GM18511 (cell line): ENCODE results near the gene DNMT3L.
"Not testable (repeated sequence)": the region's sequence is repeated elsewhere in the genome, so short reads cannot be mapped to it uniquely, and the experiment has no call there.

Experiments used
- ATAC-seq: cut with Tn5 transposase; IDR thresholded peaks from one replicate; pipeline ENCODE4 v1.9.1; 2021; ENCODE audit warnings: mild to moderate bottlenecking, moderate library complexity; ENCODE audit not compliant: unreplicated experiment

The DNMT3L gene

DNA sequence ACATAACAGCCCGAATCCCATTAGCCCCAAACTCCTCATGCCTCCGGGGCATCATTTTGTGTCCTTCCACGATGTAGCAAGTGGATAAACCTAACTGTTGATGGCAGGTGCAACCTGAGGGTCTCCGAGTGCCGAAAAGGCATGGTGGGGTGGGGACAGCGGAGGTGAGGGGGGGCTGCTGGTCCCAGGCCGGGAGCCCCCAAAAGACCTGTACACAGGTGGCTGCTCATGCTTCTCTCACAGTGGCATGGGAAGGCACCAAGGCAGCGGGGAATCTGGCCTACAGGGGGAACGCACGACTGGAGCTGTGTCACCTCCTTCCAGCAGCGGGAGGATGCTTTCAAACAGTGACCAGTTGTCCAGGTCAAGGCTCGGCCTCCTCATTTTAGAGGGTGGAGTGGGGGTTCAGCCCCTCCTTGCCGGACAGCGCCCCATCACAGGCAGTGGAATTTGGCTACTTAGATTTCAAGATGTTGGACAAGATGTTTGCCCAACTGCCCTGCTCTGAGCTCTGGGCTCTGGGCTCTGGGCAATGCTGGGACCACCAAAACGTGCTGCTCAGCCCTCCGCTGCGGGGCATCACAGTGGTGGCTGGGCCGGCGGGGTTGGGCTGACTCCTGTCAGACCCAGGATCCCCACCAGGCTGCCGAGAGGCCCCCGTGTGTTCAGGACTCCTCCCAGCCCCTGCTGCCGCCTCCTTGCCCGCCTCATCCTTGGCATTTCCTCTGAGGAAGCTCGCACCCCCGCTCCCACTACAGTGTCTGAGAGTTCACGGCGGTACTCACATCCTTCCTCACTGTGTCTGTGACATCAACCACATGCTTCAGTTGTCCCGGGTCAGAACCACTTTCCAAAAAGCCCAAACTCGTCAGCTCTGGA, 7.6 kb downstream of the DNMT3L start:
- no peak for ATAC-seq

DNA sequence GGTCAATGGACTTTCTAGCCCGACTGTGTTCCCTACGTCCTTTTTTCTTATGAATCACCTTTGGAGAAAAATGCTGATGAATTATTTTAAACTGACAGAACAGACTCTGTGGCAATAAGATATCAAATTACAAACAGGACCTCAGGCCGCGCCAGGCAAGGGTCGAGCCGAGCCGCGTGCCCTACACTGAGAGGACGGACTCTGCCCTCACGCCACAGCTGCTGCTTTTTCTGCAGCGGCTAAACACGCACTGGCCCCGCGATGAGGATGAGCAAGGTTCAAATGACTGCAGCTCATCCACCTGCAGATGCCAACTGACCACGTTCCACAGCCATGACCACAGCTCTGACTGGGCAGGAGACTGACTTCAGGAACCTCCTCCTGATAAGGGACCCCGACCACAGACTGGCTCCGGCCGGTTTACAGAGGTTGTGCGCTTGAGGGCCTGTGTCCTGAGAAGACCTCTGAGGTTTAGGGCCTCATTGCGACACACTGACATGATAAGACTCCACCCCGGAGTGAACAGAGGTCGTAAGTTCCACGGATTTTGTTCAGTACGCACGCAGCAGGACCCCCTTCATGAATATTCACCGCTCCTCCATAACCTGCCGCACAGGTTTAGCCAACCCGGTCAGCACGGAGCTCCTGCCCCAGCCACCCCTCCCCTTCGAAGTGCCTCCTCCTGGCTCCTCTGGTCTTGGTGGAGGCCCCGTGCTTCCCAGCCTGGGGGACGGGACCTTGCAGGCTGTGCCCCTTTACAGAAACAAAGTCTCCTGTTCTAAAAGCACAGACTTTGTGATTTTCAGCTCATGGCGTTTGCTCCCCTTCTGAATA, 12.3 kb downstream of the DNMT3L start:
- not testable (repeated sequence) for ATAC-seq

DNA sequence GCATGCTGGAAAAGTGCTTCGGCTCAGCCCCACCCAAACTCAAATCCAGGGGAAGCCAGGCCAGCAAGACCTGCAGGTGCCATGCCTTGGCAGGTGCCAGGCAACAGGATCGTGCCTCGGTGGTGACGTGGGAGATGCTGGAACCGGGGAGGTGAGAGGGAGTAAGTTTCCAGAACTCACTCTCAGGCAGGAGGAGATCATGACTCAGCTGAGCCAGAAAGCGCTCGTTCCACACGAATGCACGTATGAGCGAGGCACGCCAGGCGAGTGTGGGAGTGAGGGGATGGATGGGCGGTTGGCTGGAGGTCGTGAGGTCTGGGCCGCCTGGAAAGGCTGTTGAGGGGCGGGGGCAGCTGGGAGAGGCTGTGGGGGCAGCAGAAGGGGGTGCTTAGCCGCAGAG, 13.8 kb downstream of the DNMT3L start:
- ATAC-seq: not testable (repeated sequence)

DNA sequence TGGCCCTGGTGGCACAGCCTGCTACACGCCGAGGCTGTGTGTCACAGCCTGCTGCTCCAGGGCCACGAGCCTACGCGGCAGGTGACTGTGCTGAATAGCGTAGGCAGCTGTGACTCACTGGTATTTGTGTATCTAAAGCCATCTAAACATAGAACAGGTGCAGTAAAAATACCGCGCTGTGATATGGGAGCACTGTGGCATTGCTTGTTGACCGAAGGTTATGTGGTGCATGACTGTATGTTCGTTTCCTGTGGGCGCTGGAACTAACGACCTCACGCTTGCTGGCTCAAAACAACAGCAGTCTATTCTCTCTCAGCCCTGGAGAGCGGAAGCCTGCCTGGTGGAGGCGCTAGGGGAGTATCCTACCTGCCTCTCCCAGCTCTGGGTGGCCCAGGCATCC, 17.7 kb downstream of the DNMT3L start:
- peak; percentile 49 for ATAC-seq

DNA sequence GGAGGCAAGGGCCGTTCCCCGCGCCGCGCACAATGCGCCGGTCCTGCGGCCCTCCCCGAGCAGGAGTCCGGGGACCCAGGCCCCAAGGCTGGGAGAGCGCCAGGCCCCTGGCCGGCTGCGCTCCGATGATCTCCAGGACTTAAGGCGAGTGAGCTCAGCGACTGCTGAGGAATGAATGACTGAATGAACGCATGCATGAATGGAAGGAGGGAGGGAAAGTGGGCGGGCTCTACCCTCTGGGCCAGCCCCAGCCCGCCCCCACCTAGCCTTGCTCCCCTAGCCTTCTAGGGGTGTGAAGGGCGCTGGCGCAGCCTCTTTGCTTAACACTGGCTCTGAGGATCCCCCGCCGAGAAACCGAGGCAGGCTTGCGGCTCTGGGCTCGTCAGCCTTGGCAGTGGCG, 20.4 kb downstream of the DNMT3L start:
- peak; percentile 45 for ATAC-seq

DNA sequence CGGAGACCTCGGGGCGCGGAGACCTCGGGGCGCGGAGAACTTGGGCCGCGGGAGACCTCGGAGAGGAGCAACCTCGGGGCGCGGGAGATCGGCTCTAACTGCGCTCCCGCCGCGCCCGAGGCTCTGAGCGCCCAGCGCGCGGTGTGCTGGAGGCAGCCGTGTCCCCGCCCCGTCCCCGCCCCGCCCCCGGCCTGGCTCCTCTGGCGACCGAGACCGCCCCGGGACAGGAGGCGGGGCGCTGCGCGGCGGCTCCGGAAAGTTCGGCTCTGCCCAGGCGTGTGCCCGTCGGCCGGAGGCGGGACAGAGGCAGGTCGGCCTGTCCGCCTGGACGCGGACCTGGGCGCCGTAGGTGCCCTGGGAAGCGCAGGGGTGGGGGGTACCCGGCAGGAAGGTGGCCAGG, 20.9 kb downstream of the DNMT3L start, which contains the start of gene ICOSLG:
Gene ICOSLG (minus strand): TSS at position 102 of the 400 bp plus-strand sequence. CDS start 126 bp downstream, outside the sequence.
- ATAC-seq: peak; percentile 45

DNA sequence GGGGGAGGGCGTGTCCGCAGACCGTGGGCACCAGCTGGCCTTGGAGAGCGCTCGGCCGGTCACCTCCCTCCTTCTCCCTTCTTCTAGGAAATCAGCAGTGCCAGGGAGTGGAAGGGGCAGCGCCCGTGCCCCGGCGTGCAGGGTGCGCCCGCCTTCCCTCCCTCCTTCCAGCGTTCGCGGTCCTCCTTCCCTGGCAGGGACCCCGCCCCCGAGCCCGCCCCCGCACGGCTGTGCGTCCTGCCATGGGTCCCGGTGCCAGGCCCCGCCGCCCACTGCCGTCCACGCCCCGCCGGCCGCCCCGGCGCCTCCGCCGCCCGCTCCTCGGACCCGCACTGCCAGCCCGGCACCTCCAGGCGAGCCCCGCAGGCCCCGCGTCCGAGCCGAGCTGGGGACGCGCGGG, 21.3 kb downstream of the DNMT3L start:
- ATAC-seq: not testable (repeated sequence)

DNA sequence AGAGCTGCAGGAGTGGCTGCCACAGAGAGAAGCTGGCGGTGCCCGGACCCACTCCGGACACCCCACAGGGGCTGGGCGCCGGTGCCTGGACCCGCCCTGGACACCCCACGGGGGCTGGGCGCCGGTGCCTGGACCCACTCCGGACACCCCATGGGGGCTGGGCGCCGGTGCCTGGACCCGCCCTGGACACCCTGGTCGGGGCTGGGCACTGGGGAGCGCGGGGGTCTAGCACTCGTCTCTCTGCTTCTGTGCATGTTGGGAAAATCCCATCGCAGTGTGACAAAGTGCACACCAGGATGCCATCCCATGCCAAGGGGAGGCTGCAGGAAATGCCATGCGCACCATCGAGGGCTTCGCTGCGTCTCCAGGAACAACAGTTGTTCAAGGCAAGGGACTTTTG, 32.1 kb downstream of the DNMT3L start:
- not testable (repeated sequence) for ATAC-seq

DNA sequence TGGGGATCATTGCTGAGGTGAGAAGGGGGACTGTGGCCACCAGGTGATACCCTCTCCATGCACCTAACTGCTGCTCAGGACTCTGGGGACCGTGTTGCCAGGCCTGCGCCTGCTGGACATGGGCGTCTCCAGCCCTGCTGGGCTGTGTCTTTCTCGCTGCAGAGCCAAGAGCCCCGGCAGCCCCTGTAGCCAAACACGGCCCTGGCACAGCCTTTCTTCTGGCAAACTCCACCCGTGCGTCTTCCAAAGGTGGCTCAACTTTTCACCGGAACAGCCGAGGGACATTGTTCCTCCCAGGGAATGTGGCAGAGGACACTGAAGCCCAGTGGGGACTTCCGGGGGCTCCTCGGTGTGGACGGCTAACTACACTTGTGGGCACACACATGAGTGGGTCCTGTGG, 33.6 kb downstream of the DNMT3L start:
- ATAC-seq: not testable (repeated sequence)

DNA sequence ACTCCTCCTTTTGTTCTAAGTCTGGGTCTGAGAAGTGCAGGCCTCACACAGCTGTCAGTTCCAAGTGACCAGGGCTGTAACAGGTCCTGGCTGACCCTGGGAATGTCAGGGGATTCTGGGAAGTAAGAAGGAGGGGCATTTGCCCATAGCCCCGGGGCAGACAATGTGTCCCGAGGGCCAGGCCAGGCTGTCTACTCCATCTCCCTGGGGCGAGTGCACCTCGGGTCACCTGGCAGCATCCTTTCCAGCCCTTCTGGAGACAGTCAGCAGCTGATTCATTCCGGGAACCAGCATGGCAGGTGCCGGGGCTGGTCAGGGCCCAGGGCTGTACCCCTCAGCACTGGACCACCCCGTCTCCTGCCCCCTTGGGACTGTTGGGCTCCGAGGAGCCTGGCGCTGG, 34.1 kb downstream of the DNMT3L start:
- ATAC-seq: not testable (repeated sequence)

DNA sequence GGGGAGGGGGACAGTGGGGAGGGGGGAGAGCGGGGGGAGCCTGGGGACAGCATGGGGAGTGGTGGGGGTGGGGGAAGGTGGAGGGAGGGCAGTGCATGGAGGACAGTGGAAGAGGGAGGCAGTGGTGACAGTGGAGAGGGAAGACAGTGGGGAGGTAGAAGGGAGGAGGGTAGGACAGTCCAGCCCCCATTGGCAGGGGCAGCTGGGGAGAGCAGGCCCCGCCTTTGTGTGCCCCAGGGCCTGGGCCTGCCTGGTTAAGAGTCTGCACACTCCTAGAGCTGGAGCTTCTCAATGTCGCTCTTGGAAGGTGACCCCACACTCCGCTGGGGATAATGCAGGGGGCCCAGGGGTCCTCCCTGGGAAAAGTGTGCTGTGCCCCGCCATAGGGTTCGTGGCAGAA, 36.1 kb downstream of the DNMT3L start:
- ATAC-seq: not testable (repeated sequence)

DNA sequence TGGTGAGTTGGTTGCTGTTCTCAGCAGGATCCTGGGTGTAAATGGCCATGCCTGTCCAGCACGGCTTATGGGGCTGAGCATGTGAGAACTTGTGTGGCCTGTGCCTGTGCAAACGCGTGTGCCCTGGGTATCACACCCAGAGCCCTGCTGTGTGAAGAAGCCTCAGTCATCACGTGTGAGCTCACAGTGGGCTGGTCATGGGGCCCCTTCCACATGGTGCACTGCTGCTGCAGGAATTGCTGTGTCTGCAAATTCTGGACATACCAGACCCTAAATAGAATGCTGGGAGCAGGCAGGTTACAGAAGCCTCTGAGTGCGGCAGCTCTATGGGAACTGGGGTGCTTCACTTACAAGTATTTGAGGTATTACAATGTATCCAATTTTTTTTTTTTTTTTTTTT, 38.4 kb downstream of the DNMT3L start:
- ATAC-seq: not testable (repeated sequence)

DNA sequence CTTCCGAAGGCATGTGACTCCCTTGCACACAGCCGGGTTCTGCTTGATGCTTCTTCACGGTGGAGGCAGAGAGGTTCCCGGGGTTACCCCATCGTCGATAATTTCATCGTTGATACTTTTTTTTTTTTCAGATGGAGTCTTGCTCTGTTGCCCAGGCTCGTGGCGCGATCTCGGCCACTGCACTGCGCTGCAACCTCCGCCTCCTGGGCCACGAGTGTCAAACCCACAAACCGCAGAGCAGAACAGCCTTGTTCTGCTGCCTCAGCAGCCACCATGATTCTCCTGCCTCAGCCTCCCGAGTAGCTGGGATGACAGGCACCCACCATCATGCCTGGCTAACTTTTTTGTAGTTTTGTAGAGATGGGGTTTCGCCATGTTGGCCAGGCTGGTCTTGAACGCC, 41.0 kb downstream of the DNMT3L start:
- not testable (repeated sequence) for ATAC-seq

DNA sequence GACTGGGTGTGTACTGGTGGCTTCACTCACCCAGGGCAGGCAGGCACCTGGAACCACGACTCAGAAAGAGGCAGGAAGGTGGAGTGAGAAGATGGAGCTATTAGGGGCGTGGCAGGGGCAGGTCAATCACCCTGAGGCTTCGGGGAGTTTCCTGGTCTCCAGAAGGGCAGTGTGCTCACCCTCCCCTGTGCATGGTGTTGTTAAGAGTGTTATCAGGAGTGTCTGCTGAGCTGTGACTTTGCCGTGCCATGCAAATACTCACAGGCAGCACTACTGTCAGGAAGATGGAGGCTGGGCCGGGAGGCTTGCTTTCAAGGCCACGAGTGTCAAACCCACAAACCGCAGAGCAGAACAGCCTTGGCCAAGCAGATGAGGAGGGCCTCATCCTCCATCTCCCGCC, 43.2 kb downstream of the DNMT3L start:
- not testable (repeated sequence) for ATAC-seq

DNA sequence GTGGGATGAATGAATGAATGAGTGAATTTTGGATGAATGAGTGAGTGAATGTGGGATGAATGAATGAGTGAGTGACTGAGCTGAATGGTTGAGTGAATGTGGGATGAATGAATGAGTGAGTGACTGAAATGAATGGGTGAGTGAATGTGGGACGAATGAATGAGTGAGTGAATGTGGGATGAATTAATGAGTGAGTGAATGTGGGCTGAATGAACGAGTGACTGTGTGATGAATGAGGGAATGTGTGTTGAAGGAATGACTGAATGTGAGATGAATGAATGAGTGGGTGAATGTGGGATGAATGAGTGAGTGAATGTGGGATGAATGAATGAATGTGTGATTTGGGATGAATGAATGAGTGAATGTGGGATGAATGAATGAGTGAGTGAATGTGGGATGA, 49.7 kb downstream of the DNMT3L start:
- not testable (repeated sequence) for ATAC-seq

DNA sequence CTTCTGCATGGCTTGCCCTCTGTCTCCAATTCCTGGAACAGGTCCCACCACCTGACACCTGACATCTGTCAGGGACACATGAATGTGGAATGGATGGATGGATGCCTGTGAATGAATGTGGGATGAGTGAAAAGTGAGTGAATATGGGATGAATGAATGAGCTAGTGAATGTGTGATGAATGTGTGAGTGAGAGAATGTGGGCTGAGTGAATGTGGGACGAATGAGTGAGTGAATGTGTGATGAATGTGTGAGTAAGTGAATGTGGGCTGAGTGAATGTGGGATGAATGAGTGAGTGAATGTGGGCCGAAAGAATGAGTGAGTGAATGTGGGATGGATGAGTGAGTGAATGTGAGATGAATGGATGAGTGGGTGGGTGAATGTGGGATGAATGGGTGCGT, 50.1 kb downstream of the DNMT3L start:
- not testable (repeated sequence) for ATAC-seq

DNA sequence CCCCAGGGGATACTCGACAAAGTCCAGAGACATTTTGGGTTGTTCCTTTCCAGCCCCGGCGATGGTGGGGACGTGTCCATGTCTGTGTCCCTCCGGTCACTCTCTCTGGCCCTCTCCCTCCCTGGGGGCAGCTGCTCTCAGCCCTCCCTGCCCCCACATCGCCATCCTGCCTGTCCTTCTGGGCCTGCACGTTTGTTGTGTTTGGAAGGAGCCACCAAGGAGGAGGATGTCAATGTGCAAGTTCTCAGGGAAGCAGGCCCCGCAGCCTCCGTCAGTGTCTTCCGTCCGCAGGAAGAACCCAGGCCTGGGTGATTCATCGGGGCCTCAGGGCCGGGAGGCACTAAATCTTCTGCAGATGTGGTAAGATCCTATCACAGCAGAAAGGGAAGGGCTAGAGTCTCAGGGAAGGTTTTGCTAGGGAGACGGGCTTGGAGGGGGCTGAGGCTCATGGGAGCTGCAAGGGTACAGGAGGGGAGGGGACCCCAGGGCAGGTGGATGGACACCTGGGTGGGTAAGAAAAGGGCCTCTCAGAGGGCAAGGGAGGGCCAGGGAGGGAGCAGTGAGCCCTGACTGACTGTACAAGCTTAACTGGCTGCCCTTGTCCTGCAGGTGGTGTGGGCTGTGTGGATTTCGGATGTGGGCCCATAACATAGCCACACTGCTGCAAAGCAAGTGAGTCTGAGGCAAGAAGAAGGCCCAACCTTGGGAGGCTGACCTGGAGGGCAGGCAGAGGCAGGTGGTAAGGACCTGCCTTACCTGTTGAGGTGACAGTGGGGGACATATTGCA, 53.6 kb downstream of the DNMT3L start:
- ATAC-seq: not testable (repeated sequence)

DNA sequence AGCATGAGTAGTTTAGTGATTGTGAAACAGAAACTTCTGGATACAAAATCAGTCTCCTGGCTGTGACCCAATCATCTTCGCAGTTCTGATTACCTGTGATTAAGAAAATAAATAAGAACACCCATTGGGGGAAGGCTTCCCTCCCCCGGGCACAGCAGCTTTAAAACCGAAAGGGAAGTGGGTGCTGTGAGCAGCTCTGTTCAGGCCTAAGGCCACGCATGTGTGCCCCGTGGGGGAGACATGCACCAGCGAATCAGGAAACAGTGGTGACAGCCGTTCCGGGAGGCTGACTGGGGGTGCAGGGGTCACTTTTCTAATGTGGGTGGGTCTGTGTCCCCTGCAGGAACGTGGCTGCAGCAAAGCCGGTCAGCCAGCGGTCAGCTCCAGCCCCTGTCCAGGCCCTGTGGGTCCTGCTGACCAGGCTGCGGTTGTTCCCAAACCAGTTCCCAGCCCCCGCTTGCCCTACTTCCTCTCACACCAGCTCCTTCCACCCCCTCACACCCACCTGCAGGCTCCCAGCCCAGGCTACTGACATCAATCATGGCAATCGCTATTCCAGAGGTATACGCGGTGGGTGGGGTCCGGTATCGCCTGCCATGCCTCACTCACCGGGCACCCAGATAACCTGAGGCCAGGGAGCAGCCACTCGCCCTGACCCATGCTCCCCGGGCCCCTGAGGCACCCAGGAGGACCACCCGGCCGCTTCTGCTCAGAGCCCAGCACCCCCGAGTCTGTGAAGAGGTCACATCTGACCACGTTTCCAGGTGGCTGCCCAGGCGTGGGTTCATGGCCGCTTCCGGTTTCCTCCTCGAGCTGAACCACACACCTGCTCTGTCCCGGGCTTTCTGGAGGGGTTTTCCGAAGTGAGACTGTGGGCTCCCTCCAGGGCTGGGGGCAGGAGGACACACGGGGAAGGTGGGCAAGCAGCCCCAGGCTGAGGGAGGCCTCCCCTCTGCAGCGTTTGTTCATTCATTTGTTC, 54.7 kb downstream of the DNMT3L start:
- peak; percentile 76 for ATAC-seq

DNA sequence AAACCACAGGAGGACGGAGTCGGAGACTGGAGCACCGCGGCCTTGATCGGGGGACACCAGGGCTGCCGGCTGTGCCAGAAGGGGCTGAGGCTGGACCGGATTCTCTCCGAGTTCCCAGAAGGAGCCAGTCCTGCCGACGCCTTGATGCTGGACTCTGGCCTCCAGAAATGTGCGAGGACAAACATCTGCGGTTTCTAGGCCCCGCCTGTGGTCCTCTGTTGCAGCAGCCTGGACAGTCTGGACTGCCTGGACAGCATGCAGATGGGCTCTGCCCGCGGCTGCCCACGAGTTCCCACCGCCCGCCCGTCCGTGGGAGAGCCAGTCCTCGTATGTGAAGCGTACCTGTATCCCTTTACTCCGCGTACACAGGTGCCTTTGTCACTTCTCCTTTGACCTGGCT, 55.5 kb downstream of the DNMT3L start:
- not testable (repeated sequence) for ATAC-seq
